NCI-H1436 treated with DMSO at 0.1 percent for 48 hours (cell line): ENCODE data around the gene CTNNA2.

Source experiments
- DNase-seq: peaks from one replicate; lab custom pipeline; 2025; lab: John Stamatoyannopoulos, UW

CTNNA2 gene

GRCh38 chr2:80330527-80331450, 817.9 kb downstream of the CTNNA2 start:
- no peak for DNase-seq

- no peak for DNase-seq
These were observed 821.0 kb downstream of the CTNNA2 start for GRCh38 chr2:80333886-80334285.

- DNase-seq, result no peak
These were observed 822.6 kb downstream of the CTNNA2 start for GRCh38 chr2:80335411-80335810.

- DNase-seq, result no peak
These were observed 825.9 kb downstream of the CTNNA2 start for GRCh38 chr2:80338794-80339193.

GRCh38 chr2:80340022-80340421, 827.2 kb downstream of the CTNNA2 start:
- DNase-seq, result no peak

- DNase-seq, result no peak
These were observed 835.2 kb downstream of the CTNNA2 start for GRCh38 chr2:80348078-80348477.

- DNase-seq, result no peak
These were observed 836.1 kb downstream of the CTNNA2 start for GRCh38 chr2:80348953-80349352.

- no peak for DNase-seq
These were observed 838.4 kb downstream of the CTNNA2 start for GRCh38 chr2:80351231-80351630.

GRCh38 chr2:80354858-80355257, 842.0 kb downstream of the CTNNA2 start:
- no peak for DNase-seq

- DNase-seq, result no peak
These were observed 849.1 kb downstream of the CTNNA2 start for GRCh38 chr2:80361904-80362303.

- DNase-seq, result no peak
These were observed 850.5 kb downstream of the CTNNA2 start for GRCh38 chr2:80363330-80363729.

GRCh38 chr2:80363791-80364349, 851.0 kb downstream of the CTNNA2 start:
- no peak for DNase-seq

- DNase-seq, result no peak
These were observed 851.8 kb downstream of the CTNNA2 start for GRCh38 chr2:80364524-80365212.

GRCh38 chr2:80365762-80366161, 852.9 kb downstream of the CTNNA2 start:
- no peak for DNase-seq

GRCh38 chr2:80370375-80371009, 857.6 kb downstream of the CTNNA2 start:
- no peak for DNase-seq

- DNase-seq, result no peak
These were observed 861.3 kb downstream of the CTNNA2 start for GRCh38 chr2:80374105-80374504.

GRCh38 chr2:80377071-80377470, 864.2 kb downstream of the CTNNA2 start:
- DNase-seq, result no peak

GRCh38 chr2:80380736-80381135, 867.9 kb downstream of the CTNNA2 start:
- DNase-seq, result no peak

GRCh38 chr2:80381666-80382065, 868.8 kb downstream of the CTNNA2 start:
- DNase-seq, result no peak

- DNase-seq, result no peak
These were observed 879.6 kb downstream of the CTNNA2 start for GRCh38 chr2:80392441-80392840.

GRCh38 chr2:80393991-80394390, 881.1 kb downstream of the CTNNA2 start:
- DNase-seq, result no peak

- no peak for DNase-seq
These were observed 882.4 kb downstream of the CTNNA2 start for GRCh38 chr2:80395251-80395650.
